Measurements from ENCODE around the gene GTF2IRD1.
"Not testable (repeated sequence)": the region's sequence is repeated elsewhere in the genome, so short reads cannot be mapped to it uniquely, and the experiment has no call there.

GTF2IRD1 gene

DNA sequence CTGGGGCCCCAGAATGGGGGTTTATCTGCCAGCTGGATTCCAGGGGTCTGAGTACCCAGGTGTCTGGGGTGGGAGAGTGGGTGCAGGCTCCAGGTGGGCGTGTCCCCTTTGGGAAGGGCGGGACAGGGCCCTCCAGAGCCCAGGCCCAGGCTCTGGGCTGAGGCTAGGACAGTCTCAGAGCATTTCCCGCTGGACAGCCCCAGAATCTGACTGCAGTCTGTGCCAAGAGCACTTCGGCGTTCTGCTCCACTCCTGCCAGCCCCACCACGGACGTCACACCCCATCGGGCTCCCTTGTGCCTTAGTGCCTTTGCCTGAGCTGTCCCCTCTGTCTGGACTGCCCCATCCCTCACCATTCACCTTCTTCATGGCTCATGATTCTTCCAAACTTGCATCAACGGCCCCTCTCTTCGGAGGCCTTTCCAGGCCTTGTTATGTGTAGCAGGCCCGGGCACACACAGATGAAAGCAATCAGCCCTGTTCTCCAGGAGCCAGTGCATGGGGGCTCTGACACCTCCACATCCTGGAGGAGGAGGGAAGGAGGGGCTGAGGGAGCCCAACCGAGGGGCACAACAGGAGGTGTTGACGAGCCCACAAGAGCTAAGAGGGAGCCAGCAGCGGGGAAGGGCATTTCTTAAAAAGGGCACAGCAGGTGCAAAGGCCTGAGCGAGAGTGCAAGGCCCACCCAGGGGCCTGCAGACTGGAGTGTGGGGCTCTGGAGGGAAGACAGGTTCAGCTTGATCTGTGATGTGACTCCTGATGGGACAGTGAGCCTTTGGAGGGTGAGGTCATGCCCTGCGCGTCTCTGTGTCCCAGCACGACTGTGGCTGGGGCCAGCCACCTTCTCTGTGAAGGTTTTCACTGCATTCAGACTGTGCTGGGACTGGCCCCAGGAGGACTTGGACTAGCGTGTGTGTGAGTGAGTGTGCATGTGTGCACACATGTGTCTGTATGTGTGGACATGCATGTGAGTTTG is 41.7 kb downstream of the GTF2IRD1 start:
- no peak for DNase-seq

DNA sequence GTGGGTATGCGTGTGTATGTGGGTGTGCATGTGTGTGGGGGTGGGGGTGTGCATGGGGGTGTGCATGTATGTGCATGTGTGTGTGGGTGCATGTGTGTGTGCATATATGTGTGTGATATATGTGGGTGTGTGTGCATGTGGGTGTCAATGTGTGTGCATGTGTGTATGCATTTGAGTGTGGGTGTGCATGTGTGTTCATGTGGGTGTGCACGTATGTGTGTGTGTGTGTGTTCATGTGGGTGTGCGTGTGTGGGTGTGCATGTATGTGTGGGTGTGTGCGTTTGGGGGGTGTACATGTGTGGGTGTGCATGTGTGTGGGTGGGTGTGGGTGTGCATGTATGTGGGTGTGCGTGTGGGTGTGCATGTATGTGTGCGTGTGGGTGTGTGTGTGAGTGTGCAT is 42.6 kb downstream of the GTF2IRD1 start:
- DNase-seq = no peak

DNA sequence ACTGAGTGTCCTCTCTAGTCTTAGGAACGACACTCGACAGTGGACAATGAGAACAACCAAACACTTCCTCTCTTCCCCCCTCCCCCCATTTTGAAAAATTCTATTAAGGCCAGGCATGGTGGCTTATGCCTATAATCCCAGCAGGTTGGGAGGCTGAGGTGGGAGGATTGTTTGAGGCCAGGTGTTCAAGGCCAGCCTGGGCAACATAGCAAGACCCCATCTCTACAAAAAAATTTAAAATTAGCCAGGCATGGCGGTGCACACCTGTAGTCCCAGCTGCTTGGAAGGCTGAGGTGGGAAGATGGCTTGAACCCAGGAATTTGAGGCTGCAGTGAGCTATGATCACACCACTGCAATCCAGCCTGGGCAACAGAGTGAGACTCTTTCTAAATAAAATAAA is 43.1 kb downstream of the GTF2IRD1 start:
- not testable (repeated sequence) for DNase-seq

DNA sequence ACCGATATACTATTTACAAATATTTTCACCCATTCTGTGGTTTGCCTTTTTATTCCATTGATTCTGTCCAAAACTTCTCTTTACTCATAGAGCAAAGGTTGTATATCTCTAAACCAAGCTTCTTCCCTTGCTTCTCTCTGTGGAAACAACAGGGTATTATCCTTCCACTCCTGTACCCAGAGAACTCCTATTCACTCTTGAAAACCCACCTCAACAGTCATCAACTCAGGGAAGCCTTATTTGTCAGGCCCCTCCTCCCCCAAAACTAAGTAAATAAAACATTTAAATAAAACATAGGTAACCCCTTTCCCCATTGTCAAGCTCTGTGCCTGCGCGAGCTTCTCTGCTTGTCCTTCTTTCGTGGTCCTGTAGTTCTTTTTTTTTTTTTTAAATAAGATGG is 44.6 kb downstream of the GTF2IRD1 start:
- DNase-seq = no peak

DNA sequence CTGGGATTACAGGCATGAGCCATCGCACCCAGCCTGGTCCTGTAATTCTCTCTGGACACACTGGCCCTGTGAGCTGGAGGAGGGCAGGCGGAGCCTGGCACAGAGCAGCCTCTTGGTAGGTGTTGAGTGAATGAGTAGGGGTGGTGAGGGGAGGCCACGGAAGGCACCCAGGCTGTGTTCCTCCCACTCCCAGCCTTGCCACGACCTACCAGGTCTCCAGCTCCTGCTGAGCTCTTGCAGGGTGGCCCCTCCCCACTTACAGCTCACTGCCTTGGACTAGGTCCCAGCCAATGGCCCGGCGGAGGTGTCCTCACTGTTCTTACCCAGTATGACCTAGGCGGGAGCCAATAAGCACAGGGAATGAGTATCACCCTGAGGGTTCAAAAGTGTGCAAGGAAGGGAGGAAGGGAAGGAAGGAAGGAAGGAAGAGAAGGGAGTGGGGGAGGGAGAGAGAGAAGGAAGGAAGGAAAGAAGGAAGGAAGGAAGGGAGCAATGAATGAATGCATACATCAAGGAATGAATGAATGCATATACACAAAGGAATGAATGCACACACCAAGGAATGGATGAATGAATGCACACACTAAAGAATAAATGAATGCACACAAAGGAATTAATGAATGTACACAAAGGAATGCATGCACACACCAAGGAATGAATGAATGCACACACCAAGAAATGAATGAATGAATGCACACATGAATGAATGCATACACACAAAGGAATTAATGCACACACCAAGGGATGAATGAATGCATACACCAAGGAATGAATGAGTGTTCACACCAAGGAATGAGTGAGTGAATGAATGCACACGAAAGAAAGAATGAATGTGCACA is 45.5 kb downstream of the GTF2IRD1 start:
- DNase-seq = no peak

DNA sequence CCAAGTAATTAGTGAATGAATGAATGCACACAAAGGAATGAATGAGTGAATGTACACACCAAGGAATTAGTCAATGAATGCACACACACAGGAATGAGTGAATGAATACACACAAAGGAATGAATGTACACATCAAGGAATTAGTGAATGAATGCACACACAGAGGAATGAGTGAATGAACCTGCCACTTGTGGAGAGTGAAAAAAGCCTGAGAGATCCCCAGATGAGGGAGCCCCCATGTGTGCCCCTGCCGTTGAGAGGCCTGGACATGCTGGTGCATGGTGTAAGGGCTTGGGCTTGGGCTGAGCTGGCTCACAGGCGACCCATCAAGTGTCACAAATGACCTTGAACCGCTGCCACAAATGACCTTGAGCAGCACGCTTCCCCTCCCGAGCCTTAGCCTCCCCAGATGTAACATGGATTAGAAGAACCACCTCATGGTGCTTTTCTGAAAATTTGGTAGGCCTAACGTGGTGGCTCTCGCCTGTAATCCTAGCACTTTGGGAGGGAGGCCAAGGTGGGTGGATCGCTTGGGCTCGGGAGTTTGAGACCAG is 46.2 kb downstream of the GTF2IRD1 start:
- no peak for DNase-seq

DNA sequence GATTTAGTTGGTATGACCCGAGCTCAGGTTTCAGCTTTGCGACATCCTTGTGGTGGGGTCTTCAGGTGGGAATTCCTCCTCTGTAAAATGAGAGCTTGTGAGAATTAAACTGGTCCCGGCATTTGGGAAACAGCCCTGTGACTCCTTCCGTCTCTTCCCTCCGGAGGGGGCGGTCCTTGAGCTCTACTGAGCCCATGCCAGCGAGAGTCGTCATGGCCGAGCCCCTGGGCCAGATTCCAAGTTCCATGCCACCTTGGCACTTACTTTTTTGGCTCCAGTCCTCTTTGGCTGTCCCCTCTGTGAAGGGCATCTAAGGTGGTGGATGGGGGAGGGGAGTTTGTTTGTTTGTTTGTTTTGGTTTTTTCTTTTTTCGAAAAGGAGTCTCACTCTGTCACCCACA is 47.6 kb downstream of the GTF2IRD1 start:
- DNase-seq = no peak

DNA sequence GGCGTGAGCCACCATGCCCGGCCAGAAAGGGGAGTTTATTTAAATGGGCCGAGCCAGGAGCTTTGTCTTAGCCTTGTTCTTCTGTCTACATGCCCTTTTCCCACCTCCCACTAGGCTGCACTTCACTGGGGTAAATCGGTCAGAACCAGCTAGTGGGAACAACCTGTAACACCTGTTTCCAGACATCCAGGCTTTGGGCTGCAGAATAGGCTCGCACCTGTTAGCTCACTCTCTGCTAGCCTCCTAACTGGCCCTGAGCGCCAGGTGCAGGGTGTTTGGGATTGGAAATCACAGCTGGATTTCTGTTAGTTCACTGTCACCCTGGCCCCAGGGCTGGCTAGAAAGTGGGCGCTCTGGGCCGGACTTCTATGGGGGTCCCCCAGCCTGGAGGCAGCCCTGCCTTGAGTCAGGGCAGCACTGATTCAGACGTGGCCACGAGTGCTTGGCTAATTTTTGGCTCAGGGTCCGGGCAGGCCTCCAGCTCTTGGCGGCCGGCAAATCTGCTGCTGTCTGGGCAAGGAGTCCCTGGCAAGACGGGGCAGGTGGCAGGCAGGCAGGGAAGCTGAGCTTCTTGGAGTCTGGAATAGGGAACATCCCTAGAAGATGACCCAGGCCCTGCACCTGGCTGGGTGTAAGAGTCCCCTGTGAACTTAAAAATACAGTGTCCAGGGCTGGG is 48.6 kb downstream of the GTF2IRD1 start:
- peak; percentile 53 to 90 (median 72) for DNase-seq

DNA sequence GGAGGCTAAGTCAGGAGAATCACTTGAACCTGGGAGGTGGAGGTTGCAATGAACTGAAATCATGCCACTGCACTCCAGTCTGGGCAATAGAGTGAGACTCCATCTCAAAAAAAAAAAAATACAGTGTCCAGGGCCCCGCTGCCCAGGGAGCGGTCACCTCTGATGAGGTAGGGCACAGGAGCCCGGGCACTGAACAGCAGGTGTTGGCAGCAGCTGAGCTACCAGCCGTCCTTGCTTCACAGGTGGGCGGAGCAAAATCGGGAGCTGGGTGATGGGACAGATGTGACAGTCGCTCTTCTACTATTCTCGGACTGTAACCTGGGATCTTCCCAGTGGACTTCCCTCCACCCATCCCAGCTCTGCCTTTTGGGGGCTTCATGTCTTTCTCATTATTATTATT is 49.4 kb downstream of the GTF2IRD1 start:
- no peak for DNase-seq

DNA sequence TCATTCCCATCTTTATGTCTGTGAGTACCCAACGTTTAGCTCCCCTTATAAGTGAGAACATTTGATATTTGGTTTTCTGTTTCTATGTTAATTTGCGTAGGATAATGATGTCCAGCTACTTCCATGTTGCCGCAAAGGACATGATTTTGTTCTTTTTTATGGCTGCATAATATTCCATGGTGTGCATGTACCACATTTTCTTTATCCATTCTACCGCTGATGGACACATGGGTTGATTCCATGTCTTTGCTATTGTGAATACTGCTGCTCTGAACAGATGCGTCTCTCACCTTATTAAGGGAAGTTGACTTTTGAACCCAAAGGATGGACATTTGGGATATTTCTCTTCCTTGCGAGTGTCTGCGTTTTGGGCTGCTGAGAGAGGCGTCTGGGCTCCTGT is 50.2 kb downstream of the GTF2IRD1 start:
- DNase-seq = no peak

DNA sequence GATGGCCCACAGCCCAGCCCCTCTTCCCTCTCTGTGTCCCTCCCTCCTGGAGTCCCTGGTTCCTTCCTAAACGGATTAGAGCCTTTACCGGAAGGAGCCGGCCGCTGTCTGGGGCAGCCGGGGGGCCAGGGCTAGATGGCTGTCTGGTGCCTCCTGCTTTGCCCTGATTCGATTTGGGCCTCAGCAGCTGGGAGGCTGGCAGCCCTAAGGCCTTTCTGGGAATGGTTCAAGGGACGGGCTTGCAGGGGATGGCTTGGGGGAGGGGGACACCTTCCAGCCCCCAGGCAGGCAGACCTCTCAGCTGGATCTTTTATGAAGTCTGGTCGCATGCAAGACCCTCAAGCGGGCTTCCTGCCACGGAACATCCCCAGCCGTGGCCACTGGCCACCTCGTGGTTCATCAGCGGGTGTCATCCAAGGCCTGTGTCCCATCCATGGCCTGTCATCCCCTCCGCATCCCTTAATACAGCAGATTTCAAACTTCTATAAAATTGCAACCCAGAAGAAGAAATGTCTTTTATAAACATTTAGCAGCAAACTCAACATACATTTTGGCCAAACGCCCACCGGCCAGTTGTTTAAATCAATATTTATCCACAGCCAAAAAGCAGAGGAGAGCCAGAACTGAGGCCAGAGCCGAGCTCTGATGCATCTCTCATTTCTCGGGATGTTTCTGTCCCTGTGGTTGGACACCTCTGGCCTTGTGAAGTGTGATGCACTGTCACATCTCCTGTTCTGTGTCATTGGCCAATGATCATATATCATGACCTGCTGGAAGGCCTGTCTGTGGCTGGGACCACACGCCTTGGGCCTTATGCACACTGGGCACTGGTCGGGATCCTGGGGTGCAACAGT is 52.0 kb downstream of the GTF2IRD1 start:
- no peak for DNase-seq

DNA sequence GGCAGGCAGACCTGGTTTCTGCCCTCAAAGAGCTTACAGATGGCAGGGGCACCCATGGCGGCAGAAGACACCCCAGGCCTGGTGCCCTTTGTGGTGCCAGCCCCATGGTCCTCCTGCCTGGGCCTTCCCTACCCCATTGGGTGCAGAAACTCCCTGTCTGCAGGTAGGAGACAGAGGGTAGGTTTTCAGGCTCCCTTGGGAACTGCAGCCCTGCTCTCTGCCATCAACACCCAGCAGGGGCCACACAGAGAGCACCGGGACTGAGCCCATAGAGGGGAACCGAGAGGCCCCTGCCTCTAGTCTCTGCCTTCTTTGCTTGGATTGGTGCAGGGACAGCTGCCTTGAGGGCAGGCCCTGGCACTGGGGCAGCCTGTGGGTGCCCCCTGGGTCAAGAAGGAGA is 52.6 kb downstream of the GTF2IRD1 start:
- DNase-seq = no peak

DNA sequence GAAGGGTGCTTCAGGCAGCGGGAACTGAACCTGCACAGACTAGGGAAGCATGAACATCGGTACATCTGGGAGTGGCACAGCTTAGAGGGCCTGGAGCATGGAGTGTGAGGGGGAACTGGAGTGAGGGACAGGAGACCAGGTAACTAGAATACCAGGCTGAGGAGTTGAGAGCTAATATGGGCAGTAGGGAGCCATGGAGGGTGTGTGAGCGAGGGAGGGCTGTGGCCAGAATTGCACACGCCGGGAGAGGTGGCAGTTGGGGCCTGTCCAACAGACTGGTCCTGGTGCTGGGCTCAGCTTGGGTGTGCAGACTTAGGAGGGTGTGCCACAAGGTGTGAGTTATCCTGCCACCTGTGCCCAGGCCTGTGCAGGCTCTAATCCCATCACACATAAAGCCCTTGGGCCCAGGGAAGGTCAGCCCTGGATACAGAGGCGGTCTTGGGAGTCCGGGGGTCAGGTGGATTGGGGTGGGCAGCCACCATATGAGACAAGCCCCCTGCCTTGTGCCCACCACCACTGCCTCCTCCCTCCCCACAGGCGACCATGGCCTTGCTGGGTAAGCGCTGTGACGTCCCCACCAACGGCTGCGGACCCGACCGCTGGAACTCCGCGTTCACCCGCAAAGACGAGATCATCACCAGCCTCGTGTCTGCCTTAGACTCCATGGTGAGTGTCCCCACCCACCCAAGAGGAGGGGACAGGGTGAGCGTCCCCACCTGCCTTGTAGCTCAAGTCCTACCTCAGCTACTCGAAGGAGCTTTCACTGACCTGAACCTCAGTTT is 54.0 kb downstream of the GTF2IRD1 start:
- DNase-seq = no peak

DNA sequence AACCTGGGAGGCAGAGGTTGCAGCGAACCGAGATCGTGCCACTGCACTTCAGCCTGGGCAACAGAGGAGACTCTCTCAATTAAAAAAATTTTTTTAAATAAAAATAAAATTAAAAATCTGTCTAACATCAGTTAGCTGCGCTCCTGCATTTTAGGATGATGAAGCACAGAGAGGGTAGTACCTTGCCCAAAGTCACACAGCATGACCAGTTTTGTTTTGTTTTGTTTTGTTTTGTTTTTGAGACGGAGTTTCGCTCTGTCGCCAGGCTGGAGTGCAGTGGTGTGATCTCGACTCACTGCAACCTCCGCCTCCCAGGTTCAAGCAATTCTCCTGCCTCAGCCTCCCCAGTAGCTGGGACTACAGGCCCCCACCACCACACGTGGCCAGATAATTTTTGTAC is 55.7 kb downstream of the GTF2IRD1 start:
- DNase-seq = not testable (repeated sequence)

DNA sequence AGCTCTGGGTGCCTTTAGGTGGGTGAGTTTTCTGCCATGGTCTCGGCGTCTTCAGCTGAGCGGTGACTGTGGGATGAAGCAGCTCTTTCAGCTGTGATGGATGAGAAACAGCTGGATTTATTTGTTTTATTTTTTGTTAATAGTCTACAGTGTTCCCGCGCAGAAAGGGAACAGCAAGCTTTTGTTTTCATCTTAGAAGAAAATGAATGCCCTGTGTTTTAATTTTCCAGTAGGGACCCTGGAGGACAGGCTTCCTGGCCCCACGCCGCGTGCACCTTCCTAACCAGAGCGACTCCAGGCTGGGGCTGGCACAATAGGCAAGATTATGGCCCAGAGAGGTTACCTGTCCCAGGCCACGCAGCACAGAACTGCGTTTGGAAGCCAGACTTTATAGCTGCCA is 57.6 kb downstream of the GTF2IRD1 start:
- DNase-seq = peak in 2 of 3 experiments; percentile 40 to 67

DNA sequence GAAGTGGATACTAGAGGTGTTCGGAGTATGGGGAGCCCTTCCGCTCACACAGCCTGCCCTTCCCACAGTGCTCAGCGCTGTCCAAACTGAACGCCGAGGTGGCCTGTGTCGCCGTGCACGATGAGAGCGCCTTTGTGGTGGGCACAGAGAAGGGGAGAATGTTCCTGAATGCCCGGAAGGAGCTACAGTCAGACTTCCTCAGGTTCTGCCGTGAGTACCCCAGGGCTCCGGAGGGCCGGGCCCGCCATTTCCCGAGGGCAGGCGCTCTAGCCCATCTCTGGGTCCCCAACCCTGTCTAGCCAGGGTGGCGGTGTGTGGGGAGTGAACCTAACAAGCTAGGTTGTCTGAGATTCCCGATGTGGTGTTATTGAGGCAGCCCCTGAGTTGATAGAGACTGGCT is 59.1 kb downstream of the GTF2IRD1 start:
- DNase-seq = no peak

DNA sequence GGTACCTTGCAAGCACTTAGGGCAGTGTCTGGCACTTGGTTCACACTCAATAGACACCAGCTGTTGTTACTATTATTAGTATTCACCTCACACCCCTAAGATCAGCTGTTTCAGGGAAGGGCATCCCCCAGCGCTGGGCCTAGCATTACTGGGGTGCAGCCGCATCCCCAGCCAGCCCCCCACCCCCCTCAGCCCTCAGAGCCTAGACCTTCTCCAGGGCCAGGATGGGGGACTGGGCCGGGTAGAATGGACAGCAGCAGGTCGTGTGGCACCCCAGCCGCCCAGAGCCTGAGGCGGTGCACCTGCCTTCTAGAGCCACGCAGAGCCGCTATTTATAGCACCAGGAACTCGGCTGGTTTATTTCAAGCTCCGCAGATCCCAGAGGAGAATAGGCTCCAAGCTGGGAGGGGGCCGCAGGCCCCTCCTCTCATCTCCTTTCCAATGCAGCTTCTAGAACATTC is 60.5 kb downstream of the GTF2IRD1 start:
- peak; percentile 82 to 89 (median 87) for DNase-seq

DNA sequence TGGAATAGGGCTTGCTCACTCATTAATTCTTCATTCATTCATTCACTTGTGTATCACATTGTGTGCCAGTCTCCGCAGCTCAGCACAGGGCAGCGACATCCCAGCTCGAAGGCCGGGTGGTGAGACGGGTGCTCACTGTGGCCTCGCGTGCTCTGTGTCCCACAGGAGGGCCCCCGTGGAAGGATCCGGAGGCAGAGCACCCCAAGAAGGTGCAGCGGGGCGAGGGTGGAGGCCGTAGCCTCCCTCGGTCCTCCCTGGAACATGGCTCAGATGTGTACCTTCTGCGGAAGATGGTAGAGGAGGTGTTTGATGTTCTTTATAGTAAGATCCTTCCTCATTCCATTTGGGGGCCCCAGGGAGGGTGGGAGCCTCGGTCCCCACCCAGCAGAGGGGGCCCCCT is 61.6 kb downstream of the GTF2IRD1 start:
- DNase-seq = no peak

DNA sequence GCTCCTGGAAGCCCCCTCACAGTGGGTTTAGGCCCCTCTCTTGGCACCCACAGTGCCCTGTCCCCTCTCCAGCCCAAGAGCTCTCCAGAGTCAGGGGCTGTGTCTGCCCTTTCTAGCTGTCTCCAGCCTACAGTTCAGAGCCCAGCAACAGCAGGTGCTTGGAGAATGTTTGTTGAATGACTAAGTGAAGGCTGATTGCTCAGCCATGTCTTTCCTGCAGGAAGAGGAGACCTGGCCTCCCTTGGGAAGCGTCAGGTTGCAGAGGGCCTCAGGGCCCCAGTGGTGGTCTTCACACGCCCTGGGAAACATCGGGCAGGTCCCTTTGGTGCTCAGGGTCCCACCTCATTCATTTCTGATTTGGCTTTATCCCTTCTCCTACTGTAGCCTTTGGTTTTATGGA is 62.5 kb downstream of the GTF2IRD1 start:
- no peak for DNase-seq

DNA sequence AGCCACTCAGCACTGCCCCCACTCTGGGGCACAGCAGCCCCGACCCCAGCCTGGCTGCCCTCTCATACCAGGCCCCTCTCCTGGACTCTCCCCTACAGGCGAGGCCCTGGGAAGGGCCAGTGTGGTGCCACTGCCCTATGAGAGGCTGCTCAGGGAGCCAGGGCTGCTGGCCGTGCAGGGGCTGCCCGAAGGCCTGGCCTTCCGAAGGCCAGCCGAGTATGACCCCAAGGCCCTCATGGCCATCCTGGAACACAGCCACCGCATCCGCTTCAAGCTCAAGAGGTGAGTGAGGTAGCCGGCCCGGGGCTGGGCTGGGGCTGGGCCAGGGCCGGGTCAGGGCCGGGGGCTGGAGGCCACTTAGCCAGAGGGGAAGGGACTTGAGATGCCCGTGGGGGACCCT is 64.3 kb downstream of the GTF2IRD1 start:
- DNase-seq = no peak

DNA sequence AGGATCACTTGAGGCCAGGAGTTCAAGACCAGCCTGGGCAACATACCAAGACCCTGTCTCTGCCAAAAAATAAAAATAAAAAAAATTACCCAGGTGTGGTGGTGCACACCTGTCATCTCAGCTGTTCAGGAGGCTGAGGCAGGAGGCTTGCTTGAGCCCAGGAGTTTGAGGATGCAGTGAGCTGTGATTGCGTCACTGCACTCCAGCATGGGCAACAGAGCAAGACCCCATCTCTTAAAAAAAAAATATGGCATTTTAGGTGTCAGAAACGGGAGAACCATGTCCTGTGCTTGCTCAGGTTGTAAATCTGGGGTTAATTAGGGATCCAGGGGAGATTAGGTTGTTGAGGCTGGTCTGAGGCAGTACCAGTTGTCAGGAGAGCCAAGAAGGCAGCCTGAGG is 64.9 kb downstream of the GTF2IRD1 start:
- DNase-seq = no peak

All from NCI-H1417 (cell line).